Activated CD8-positive, alpha-beta T cell treated with anti-CD3 and anti-CD28 coated beads for 36 hours (primary cell): ENCODE measurements around the gene SMAP1. TPM values are rescaled to one million over a fixed set of nuclear protein-coding genes. Genes with fewer than 3 reads are reported as not detected.
"Not testable (repeated sequence)": the region's sequence is repeated elsewhere in the genome, so short reads cannot be mapped to it uniquely, and the experiment has no call there.

Experiments
- ATAC-seq: fragments of 200-7000 bp; cut with Tn5 transposase; one replicate; pipeline ENCODE4 v1.10.0; 2021; ENCODE audit warnings: mild to moderate bottlenecking, moderate library complexity
- CTCF ChIA-PET: fragments of 350-600 bp; sonication (Branson Sonifier 250); formaldehyde crosslinking; loops from one replicate; lab custom pipeline; 2021; ENCODE audit warnings: antibody characterized with exemption; lab: Charles Lee
- POLR2A ChIA-PET: fragments of 350-600 bp; sonication (Branson Sonifier 250); formaldehyde crosslinking; loops from one replicate; lab custom pipeline; 2021; ENCODE audit warnings: antibody characterized with exemption; lab: Charles Lee
- DNase-seq: peaks from one replicate; pipeline ENCODE4 v3.0.0-alpha.2; 2020
- H3K27ac Mint-ChIP-seq: one replicate; pipeline ENCODE4 v1.8.0; 2021; ENCODE audit warnings: mild to moderate bottlenecking, mixed read lengths
- H3K27me3 Mint-ChIP-seq: one replicate; pipeline ENCODE4 v1.8.0; 2021; ENCODE audit warnings: mixed read lengths
- H3K36me3 Mint-ChIP-seq: one replicate; pipeline ENCODE4 v1.8.0; 2021; ENCODE audit warnings: low read depth, mixed read lengths
- H3K4me1 Mint-ChIP-seq: one replicate; pipeline ENCODE4 v1.8.0; 2021; ENCODE audit warnings: low read depth, mixed read lengths
- H3K4me3 Mint-ChIP-seq: one replicate; pipeline ENCODE4 v1.8.0; 2021; ENCODE audit warnings: mild to moderate bottlenecking, moderate library complexity, mixed read lengths
- H3K9me3 Mint-ChIP-seq: one replicate; pipeline ENCODE4 v1.8.0; 2021; ENCODE audit warnings: mixed read lengths
- intact Hi-C: fragments of 100-400 bp; cut with micrococcal nuclease; formaldehyde crosslinking; loops from one replicate; pipeline ENCODE4 v1.10.0; 2022
- total RNA-seq, 2 experiments: library from RNA; stranded (reverse); gene quantifications; one replicate each; pipeline ENCODE4 v1.2.3, GENCODE V29; 2021
- TF ChIP-seq, protein P1 (sequence below): fragments of 200-600 bp; IDR thresholded peaks from one replicate; pipeline ENCODE4 v1.8.0; 2022; ENCODE audit warnings: antibody characterized with exemption, mild to moderate bottlenecking

Gene SMAP1
- total RNA-seq, 2 experiments from 2014 or later, result 24.1 to 26.3 TPM

DNA sequence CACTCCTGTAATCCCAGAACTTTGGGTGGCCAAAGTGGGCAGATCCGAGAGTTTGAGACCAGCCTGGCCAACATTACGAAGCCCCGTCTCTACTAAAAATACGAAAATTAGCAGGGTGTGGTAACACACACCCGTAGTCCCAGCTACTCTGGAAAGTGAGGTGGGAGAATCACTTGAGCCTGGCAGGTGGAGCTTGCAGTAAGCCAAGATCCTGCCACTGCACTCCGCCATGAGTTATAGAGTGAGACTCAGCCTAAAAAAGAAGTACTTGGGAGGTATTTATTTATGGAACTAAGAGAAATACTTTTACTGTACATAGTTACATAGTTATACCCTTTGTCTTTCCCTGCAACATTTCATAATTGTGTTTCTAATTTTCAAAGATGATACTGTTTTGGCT lies 67.8 kb downstream of the SMAP1 start:
- no peak for DNase-seq
- no peak for ATAC-seq
- intact Hi-C loops, result no loop called here
- TF ChIP-seq, protein P1, sequence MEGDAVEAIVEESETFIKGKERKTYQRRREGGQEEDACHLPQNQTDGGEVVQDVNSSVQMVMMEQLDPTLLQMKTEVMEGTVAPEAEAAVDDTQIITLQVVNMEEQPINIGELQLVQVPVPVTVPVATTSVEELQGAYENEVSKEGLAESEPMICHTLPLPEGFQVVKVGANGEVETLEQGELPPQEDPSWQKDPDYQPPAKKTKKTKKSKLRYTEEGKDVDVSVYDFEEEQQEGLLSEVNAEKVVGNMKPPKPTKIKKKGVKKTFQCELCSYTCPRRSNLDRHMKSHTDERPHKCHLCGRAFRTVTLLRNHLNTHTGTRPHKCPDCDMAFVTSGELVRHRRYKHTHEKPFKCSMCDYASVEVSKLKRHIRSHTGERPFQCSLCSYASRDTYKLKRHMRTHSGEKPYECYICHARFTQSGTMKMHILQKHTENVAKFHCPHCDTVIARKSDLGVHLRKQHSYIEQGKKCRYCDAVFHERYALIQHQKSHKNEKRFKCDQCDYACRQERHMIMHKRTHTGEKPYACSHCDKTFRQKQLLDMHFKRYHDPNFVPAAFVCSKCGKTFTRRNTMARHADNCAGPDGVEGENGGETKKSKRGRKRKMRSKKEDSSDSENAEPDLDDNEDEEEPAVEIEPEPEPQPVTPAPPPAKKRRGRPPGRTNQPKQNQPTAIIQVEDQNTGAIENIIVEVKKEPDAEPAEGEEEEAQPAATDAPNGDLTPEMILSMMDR, result no peak
- H3K4me1 Mint-ChIP-seq, result peaks cover 25% of the 10 kb centered on the region
- ChIA-PET POLR2A (interaction anchor here (0.6 kb wide), 1 partner anchor 114 kb away, joined by 3 read pairs; no protein-coding TSS in a partner anchor), CTCF (interaction anchor here (1.6 kb wide), 1 partner anchor 149 kb away, joined by 4 read pairs; no protein-coding TSS in a partner anchor)
- no peaks in the 10 kb centered on the region for H3K27me3 Mint-ChIP-seq
- no peak overlapping the region for H3K27ac Mint-ChIP-seq
- no peak overlapping the region for H3K4me3 Mint-ChIP-seq
- peaks cover 2% of the 10 kb centered on the region for H3K9me3 Mint-ChIP-seq
- peaks cover 26% of the 10 kb centered on the region for H3K36me3 Mint-ChIP-seq

DNA sequence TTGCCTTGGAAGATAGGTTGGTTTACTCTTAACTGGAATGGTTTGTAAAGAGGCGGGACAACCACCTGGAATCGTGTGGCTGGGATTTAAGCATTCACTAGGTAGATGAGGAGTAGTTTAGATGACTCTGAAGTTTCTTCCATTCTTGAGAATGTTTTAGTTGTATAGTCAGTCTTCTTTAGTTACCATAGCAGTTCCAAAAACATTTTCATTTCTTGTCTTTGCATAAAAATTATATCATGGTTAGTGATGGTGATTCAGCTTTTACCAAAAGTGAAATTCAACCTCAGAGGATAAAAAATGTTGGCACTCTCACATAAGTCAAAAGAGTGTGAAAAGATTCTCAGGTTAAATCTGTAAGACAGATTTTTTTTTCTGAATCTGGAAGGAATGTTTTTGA lies 70.3 kb downstream of the SMAP1 start:
- intact Hi-C loops, result no loop called here
- peaks cover 12% of the 10 kb centered on the region for H3K9me3 Mint-ChIP-seq
- TF ChIP-seq, protein P1, result no peak
- H3K36me3 Mint-ChIP-seq, result peaks cover 46% of the 10 kb centered on the region
- H3K4me1 Mint-ChIP-seq, result peaks cover 29% of the 10 kb centered on the region
- H3K27ac Mint-ChIP-seq, result no peak overlapping the region
- CTCF ChIA-PET, result no interaction called here
- no peak for ATAC-seq
- no peaks in the 10 kb centered on the region for H3K27me3 Mint-ChIP-seq
- DNase-seq, result no peak
- POLR2A ChIA-PET, result no interaction called here
- H3K4me3 Mint-ChIP-seq, result no peak overlapping the region

DNA sequence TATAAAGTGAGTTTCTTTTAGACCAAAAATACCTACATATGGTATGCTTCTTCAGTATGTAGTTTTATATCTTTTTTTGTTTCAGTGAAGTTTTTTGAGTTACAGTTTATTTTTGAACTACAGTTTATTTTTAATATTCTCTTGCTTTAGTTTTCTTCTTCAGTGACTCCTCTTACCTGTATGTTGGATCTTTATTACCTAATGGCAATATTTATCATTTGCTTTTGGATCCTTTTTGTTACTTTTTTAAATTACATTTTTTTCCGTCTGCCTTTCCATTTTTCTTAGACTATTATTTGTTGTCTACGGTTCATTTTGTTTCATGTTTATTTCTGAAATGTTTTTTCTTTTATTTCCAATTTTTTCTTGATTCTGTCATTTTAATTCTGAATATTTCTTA lies 71.9 kb downstream of the SMAP1 start:
- H3K27me3 Mint-ChIP-seq, result no peaks in the 10 kb centered on the region
- CTCF ChIA-PET, result no interaction called here
- ATAC-seq, result no peak
- peaks cover 26% of the 10 kb centered on the region for H3K4me1 Mint-ChIP-seq
- POLR2A ChIA-PET, result no interaction called here
- intact Hi-C loops, result no loop called here
- H3K36me3 Mint-ChIP-seq, result peaks cover 47% of the 10 kb centered on the region
- no peak overlapping the region for H3K27ac Mint-ChIP-seq
- TF ChIP-seq, protein P1, result no peak
- peaks cover 12% of the 10 kb centered on the region for H3K9me3 Mint-ChIP-seq
- DNase-seq, result no peak
- no peak overlapping the region for H3K4me3 Mint-ChIP-seq

DNA sequence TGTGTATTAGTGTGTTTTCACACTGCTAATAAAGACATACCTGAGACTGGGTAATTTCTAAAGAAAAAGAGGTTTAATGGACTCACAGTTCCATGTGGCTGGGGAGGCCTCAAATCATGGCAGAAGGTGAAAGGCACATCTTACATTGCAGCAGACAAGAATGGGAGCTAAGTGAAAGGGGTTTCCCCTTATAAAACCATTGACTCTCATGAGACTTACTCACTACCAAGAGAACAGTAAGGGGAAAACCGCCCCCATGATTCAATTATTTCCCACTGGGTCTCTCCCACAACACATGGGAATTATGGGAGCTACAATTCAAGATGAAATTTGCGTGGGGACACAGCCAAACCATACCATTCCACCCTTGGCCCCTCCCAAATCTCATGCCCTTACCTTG lies 73.1 kb downstream of the SMAP1 start:
- Mint-ChIP-seq H3K27ac (peak overlapping the region; percentile 68), H3K4me1 (peaks cover 26% of the 10 kb centered on the region), H3K36me3 (peaks cover 53% of the 10 kb centered on the region), H3K9me3 (peaks cover 13% of the 10 kb centered on the region)
- CTCF ChIA-PET, result interaction anchor here (0.9 to 2.1 kb wide), 4 partner anchors 29 to 144 kb away, joined by 3 to 8 read pairs (median 4); no protein-coding TSS in a partner anchor
- POLR2A ChIA-PET, H3K27me3 Mint-ChIP-seq, intact Hi-C loops, H3K4me3 Mint-ChIP-seq: not testable (repeated sequence)
- DNase-seq (peak; percentile 11), ATAC-seq (peak; percentile 69)

DNA sequence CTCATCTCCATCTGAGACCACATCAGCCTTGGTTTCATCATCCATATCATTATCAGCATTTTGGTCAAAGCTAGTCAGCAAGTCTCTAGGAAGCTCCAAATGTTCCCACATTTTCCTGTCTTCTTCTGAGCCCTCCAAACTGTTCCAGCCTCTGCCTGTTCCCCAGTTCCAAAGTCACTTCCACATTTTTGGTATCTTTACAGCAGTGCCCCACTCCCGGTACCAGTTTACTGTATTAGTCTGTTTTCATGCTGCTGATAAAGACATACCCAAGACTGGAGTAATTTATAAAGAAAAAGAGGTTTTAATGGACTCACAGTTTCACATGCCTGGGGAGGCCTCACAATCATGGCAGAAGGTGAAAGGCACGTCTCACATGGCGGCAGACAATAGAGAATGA lies 74.8 kb downstream of the SMAP1 start:
- Mint-ChIP-seq H3K36me3 (peaks cover 54% of the 10 kb centered on the region), H3K9me3 (peaks cover 15% of the 10 kb centered on the region), H3K4me1 (peaks cover 26% of the 10 kb centered on the region)
- POLR2A ChIA-PET, H3K4me3 Mint-ChIP-seq, H3K27ac Mint-ChIP-seq, DNase-seq, H3K27me3 Mint-ChIP-seq, intact Hi-C loops, CTCF ChIA-PET, ATAC-seq: not testable (repeated sequence)

DNA sequence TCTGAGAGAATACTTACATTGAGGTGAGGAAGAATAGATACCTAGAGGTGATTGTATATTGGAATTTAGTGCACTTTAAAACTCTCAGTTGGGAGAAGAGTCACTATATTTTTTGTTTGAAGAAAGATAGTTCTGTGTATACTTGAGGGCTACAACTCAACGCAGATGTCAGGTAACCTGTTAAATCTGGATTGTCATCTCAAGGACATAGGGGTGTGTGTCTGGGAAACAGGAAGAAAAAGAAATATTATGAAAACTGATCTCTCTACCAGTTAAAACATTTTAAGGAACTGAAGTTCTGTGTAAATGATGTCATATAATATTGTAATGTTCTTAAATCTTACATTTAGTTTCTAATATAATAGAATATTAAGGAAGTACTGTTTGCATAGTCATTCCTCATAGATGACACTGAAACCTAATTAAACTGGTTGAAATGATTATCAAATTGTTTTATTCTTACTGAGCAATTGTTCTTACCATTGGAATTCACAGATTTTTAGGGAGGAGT lies 86.2 kb downstream of the SMAP1 start:
- ChIA-PET CTCF (no interaction called here), POLR2A (no interaction called here)
- peaks cover 16% of the 10 kb centered on the region for H3K36me3 Mint-ChIP-seq
- H3K27me3 Mint-ChIP-seq, result no peaks in the 10 kb centered on the region
- H3K4me1 Mint-ChIP-seq, result peaks cover 8% of the 10 kb centered on the region
- no peak for DNase-seq
- H3K27ac Mint-ChIP-seq, result no peak overlapping the region
- H3K9me3 Mint-ChIP-seq, result no peaks in the 10 kb centered on the region
- intact Hi-C loops, result no loop called here
- no peak overlapping the region for H3K4me3 Mint-ChIP-seq
- ATAC-seq, result no peak
- TF ChIP-seq, protein P1, result no peak
